8988T (cell line): Measurements from ENCODE around the gene GALNT13.

Experiments used
- DNase-seq: peaks from one replicate; pipeline ENCODE4 v3.0.0; 2011

The GALNT13 gene

GRCh38 chr2:153871231-153872221, at the start of gene GALNT13:
TSS of gene GALNT13 (plus strand) at chr2:153871922.
- no peak for DNase-seq

GRCh38 chr2:153823880-153824279, 47.8 kb upstream of the GALNT13 start:
- no peak for DNase-seq

- no peak for DNase-seq
Measured at GRCh38 chr2:153828335-153828734, 43.4 kb upstream of the GALNT13 start.

GRCh38 chr2:153834662-153835061, 37.1 kb upstream of the GALNT13 start:
- no peak for DNase-seq

GRCh38 chr2:153858250-153858649, 13.5 kb upstream of the GALNT13 start:
- DNase-seq = no peak

GRCh38 chr2:153864022-153864421, 7.7 kb upstream of the GALNT13 start:
- no peak for DNase-seq

- no peak for DNase-seq
Measured at GRCh38 chr2:153866595-153866994, 5.1 kb upstream of the GALNT13 start.

GRCh38 chr2:153870308-153870707, 1.4 kb upstream of the GALNT13 start:
- DNase-seq = no peak

- DNase-seq = no peak
Measured at GRCh38 chr2:153872311-153873051, 759 bp downstream of the GALNT13 start.

- no peak for DNase-seq
Measured at GRCh38 chr2:153873052-153874048, 1.6 kb downstream of the GALNT13 start.

- no peak for DNase-seq
Measured at GRCh38 chr2:153875801-153876466, 4.2 kb downstream of the GALNT13 start.

GRCh38 chr2:153880926-153881325, 9.2 kb downstream of the GALNT13 start:
- no peak for DNase-seq

- no peak for DNase-seq
Measured at GRCh38 chr2:153886833-153887232, 15.1 kb downstream of the GALNT13 start.

- DNase-seq = no peak
Measured at GRCh38 chr2:153890576-153890975, 18.9 kb downstream of the GALNT13 start.

GRCh38 chr2:153891051-153891450, 19.3 kb downstream of the GALNT13 start:
- no peak for DNase-seq

- DNase-seq = no peak
Measured at GRCh38 chr2:153912798-153913396, 41.2 kb downstream of the GALNT13 start.

GRCh38 chr2:153917570-153917969, 45.8 kb downstream of the GALNT13 start:
- DNase-seq = no peak

- no peak for DNase-seq
Measured at GRCh38 chr2:153935511-153935910, 63.8 kb downstream of the GALNT13 start.

GRCh38 chr2:153939124-153939796, 67.5 kb downstream of the GALNT13 start:
- no peak for DNase-seq

- DNase-seq = no peak
Measured at GRCh38 chr2:153940511-153940910, 68.8 kb downstream of the GALNT13 start.

- no peak for DNase-seq
Measured at GRCh38 chr2:153944800-153945199, 73.1 kb downstream of the GALNT13 start.
